Type B pancreatic cell (in vitro differentiated cells): ENCODE results near the gene SLC25A6. TPM values are rescaled to one million over a fixed set of nuclear protein-coding genes. Genes with fewer than 3 reads are reported as not detected.

Experiments used
- DNase-seq: peaks from one replicate; pipeline ENCODE4 v3.0.0; 2021; ENCODE audit warnings: mixed read lengths; ENCODE audit not compliant: unreplicated experiment; ENCODE audit errors: extremely low spot score
- H3K27ac Mint-ChIP-seq: 2 replicates; pipeline ENCODE4 v1.8.0; 2021; ENCODE audit warnings: mild to moderate bottlenecking, mixed read lengths
- H3K27me3 Mint-ChIP-seq: 2 replicates; pipeline ENCODE4 v1.8.0; 2021; ENCODE audit warnings: mixed read lengths
- H3K36me3 Mint-ChIP-seq: 2 replicates; pipeline ENCODE4 v1.8.0; 2021; ENCODE audit warnings: mixed read lengths
- H3K4me1 Mint-ChIP-seq: one replicate; pipeline ENCODE4 v1.8.0; 2021; ENCODE audit warnings: mixed read lengths; ENCODE audit not compliant: unreplicated experiment
- H3K4me3 Mint-ChIP-seq: 2 replicates; pipeline ENCODE4 v1.8.0; 2021; ENCODE audit warnings: mild to moderate bottlenecking, mixed read lengths
- H3K9me3 Mint-ChIP-seq: 2 replicates; pipeline ENCODE4 v1.8.0; 2021; ENCODE audit warnings: mixed read lengths
- CTCF ChIP-seq: fragments of 200-600 bp; sonication (generic); conservative IDR thresholded peaks from 2 replicates; pipeline ENCODE4 v1.5.0; 2021; ENCODE audit warnings: antibody characterized with exemption, mild to moderate bottlenecking
- total RNA-seq: library from RNA; stranded (reverse); gene quantifications from 2 replicates; pipeline ENCODE4 v1.2.1, GENCODE V29; 2021; ENCODE audit warnings: low replicate concordance

Gene SLC25A6
- total RNA-seq, 1 donor from 2014 or later: 489 TPM

DNA sequence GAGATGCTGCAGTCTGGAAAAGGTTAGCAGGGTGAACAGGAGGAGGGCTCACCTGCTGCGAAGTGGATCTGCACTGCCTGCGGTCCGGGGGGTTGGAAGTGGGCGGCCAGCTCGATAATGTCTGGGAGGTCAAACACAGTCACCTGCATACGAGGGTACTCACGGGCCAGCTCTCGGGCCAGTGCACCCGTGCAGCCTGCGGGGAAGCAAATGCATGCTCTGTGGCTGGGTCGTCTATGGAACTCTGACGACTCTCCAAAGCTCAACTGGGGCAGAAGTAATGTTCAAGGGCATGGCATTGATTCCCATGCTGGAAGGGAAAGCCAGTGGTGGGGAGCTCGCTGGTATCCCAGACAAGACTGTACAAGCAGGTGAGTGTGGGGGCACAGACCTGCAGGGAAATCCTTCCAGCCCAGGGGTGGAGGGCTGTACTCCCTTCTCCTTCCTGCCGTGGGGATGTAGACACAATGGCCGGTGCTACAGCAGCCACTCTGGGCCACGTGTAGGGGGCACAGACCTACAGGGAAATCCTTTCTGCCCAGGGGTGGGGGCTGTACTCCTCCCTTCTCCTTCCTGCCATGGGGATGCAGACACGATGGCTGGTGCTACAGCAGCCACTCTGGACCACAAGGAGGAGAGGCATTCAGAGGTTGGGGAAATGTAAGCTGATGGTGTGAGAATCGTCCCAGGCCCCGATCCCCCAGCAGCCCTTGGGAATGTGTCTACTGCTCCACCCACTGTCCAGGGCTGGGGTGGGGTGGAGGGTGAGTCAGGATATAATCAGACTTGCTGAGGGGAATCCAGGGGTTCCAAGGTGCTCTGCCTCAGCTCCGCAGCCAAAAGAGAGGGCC, 26.2 kb upstream of the SLC25A6 start:
- peaks cover 30% of the 10 kb centered on the region for H3K36me3 Mint-ChIP-seq
- H3K27me3 Mint-ChIP-seq: no peaks in the 10 kb centered on the region

GRCh38 chrX:1416965-1417760, 25.2 kb upstream of the SLC25A6 start:
- no peak for DNase-seq
- no peak overlapping the region for H3K27ac Mint-ChIP-seq
- H3K36me3 Mint-ChIP-seq: peaks cover 28% of the 10 kb centered on the region
- no peaks in the 10 kb centered on the region for H3K4me1 Mint-ChIP-seq
- H3K27me3 Mint-ChIP-seq: no peaks in the 10 kb centered on the region
- TF ChIP-seq CTCF: no peak
- H3K4me3 Mint-ChIP-seq: no peak overlapping the region
- H3K9me3 Mint-ChIP-seq: no peaks in the 10 kb centered on the region

More for the DNA sequence above, 26.2 kb upstream of the SLC25A6 start:
- no peaks in the 10 kb centered on the region for H3K9me3 Mint-ChIP-seq
- no peak for TF ChIP-seq CTCF
- H3K27ac Mint-ChIP-seq: no peak overlapping the region
- DNase-seq: no peak
- no peak overlapping the region for H3K4me3 Mint-ChIP-seq
- no peaks in the 10 kb centered on the region for H3K4me1 Mint-ChIP-seq

GRCh38 chrX:1416327-1416784, 24.4 kb upstream of the SLC25A6 start:
- no peak for TF ChIP-seq CTCF
- no peaks in the 10 kb centered on the region for H3K27me3 Mint-ChIP-seq
- H3K4me3 Mint-ChIP-seq: no peak overlapping the region
- no peaks in the 10 kb centered on the region for H3K4me1 Mint-ChIP-seq
- H3K36me3 Mint-ChIP-seq: peaks cover 22% of the 10 kb centered on the region
- no peak for DNase-seq
- no peaks in the 10 kb centered on the region for H3K9me3 Mint-ChIP-seq
- no peak overlapping the region for H3K27ac Mint-ChIP-seq

GRCh38 chrX:1412551-1413161, 20.7 kb upstream of the SLC25A6 start:
- Mint-ChIP-seq H3K4me3 (no peak overlapping the region), H3K27ac (no peak overlapping the region), H3K9me3 (no peaks in the 10 kb centered on the region), H3K4me1 (no peaks in the 10 kb centered on the region), H3K36me3 (peaks cover 10% of the 10 kb centered on the region), H3K27me3 (no peaks in the 10 kb centered on the region)
- DNase-seq: no peak
- TF ChIP-seq CTCF: no peak

DNA sequence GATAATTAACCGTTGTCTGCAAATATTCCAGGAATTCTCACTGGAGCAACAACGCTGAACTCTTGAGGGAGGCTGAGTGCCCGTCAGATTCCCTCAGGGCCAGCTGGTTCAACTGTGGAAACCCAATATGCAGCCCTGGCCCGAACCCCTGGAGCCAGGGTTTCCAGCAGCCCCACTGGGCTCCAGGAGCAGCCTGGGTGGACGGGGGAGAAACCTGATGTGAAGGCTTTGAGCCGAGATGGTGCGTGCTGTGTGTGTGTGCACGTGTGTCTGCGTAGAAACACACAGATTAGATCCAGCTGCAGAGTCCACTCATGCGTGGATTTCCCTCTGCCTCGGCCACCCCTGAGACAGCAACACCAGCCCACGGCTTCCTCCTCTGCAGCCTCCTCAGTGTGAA, 19.4 kb upstream of the SLC25A6 start:
- Mint-ChIP-seq H3K27ac (no peak overlapping the region), H3K27me3 (no peaks in the 10 kb centered on the region), H3K4me1 (no peaks in the 10 kb centered on the region), H3K36me3 (peaks cover 10% of the 10 kb centered on the region), H3K9me3 (no peaks in the 10 kb centered on the region), H3K4me3 (no peak overlapping the region)
- no peak for DNase-seq
- TF ChIP-seq CTCF: no peak
